ENCODE results near the gene NEK11. TPM values are rescaled to one million over a fixed set of nuclear protein-coding genes. Genes with fewer than 3 reads are reported as not detected.

NEK11 gene
- total RNA-seq, 1 donor from 2014 or later, result 13.8 TPM

- H3K27ac Mint-ChIP-seq, result no peak overlapping the region
- no peaks in the 10 kb centered on the region for H3K9me3 Mint-ChIP-seq
Measured at GRCh38 chr3:131387796-131388489, 361.3 kb downstream of the NEK11 start.

DNA sequence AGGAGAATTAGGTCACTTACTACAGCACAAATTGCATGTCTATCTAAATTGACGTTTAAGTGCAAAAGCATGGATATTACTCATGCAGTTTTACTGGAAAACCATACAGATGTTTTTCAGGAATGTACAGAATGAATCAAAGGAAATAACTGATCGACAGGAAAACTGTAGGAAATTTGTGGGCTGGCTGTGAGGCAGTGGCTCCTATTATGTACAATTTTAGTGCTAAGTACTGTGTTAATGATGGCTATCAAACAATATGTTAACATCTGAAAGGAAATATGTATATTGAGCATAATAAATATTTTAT is 361.8 kb downstream of the NEK11 start:
- no peak overlapping the region for H3K4me3 Mint-ChIP-seq
- no peak overlapping the region for H3K27ac Mint-ChIP-seq
- H3K27me3 Mint-ChIP-seq, result no peaks in the 10 kb centered on the region
- H3K9me3 Mint-ChIP-seq, result no peaks in the 10 kb centered on the region
- peaks cover 21% of the 10 kb centered on the region for H3K36me3 Mint-ChIP-seq
- DNase-seq (ENCODE audit: extremely low spot score, unreplicated experiment), result no peak
- TF ChIP-seq, protein P1, sequence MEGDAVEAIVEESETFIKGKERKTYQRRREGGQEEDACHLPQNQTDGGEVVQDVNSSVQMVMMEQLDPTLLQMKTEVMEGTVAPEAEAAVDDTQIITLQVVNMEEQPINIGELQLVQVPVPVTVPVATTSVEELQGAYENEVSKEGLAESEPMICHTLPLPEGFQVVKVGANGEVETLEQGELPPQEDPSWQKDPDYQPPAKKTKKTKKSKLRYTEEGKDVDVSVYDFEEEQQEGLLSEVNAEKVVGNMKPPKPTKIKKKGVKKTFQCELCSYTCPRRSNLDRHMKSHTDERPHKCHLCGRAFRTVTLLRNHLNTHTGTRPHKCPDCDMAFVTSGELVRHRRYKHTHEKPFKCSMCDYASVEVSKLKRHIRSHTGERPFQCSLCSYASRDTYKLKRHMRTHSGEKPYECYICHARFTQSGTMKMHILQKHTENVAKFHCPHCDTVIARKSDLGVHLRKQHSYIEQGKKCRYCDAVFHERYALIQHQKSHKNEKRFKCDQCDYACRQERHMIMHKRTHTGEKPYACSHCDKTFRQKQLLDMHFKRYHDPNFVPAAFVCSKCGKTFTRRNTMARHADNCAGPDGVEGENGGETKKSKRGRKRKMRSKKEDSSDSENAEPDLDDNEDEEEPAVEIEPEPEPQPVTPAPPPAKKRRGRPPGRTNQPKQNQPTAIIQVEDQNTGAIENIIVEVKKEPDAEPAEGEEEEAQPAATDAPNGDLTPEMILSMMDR (conservative IDR thresholded peaks at IDR 0.05), result no peak
- peaks cover 5% of the 10 kb centered on the region for H3K4me1 Mint-ChIP-seq (ENCODE audit: unreplicated experiment)

More at GRCh38 chr3:131387796-131388489, 361.3 kb downstream of the NEK11 start:
- H3K27me3 Mint-ChIP-seq, result no peaks in the 10 kb centered on the region
- DNase-seq (ENCODE audit: extremely low spot score, unreplicated experiment), result no peak
- TF ChIP-seq, protein P1 (conservative IDR thresholded peaks at IDR 0.05), result no peak
- H3K36me3 Mint-ChIP-seq, result peaks cover 21% of the 10 kb centered on the region
- H3K4me3 Mint-ChIP-seq, result no peak overlapping the region
- peaks cover 5% of the 10 kb centered on the region for H3K4me1 Mint-ChIP-seq (ENCODE audit: unreplicated experiment)

GRCh38 chr3:131390331-131390730 is 363.7 kb downstream of the NEK11 start:
- TF ChIP-seq, protein P1 (conservative IDR thresholded peaks at IDR 0.05), result no peak
- no peak for DNase-seq (ENCODE audit: extremely low spot score, unreplicated experiment)
- Mint-ChIP-seq H3K4me3 (no peak overlapping the region), H3K36me3 (peaks cover 6% of the 10 kb centered on the region), H3K9me3 (no peaks in the 10 kb centered on the region), H3K27ac (no peak overlapping the region), H3K27me3 (no peaks in the 10 kb centered on the region), H3K4me1 (ENCODE audit: unreplicated experiment) (no peaks in the 10 kb centered on the region)

- Mint-ChIP-seq H3K27ac (no peak overlapping the region), H3K4me3 (no peak overlapping the region), H3K27me3 (no peaks in the 10 kb centered on the region), H3K36me3 (no peaks in the 10 kb centered on the region), H3K9me3 (peaks cover 4% of the 10 kb centered on the region), H3K4me1 (ENCODE audit: unreplicated experiment) (no peaks in the 10 kb centered on the region)
- DNase-seq (ENCODE audit: extremely low spot score, unreplicated experiment), result no peak
- TF ChIP-seq, protein P1 (conservative IDR thresholded peaks at IDR 0.05), result no peak
Measured at GRCh38 chr3:131393051-131393450, 366.4 kb downstream of the NEK11 start.

- no peaks in the 10 kb centered on the region for H3K36me3 Mint-ChIP-seq
- H3K4me3 Mint-ChIP-seq, result no peak overlapping the region
- TF ChIP-seq, protein P1 (conservative IDR thresholded peaks at IDR 0.05), result no peak
- H3K27ac Mint-ChIP-seq, result no peak overlapping the region
- DNase-seq (ENCODE audit: extremely low spot score, unreplicated experiment), result no peak
- peaks cover 8% of the 10 kb centered on the region for H3K9me3 Mint-ChIP-seq
- no peaks in the 10 kb centered on the region for H3K4me1 Mint-ChIP-seq (ENCODE audit: unreplicated experiment)
- no peaks in the 10 kb centered on the region for H3K27me3 Mint-ChIP-seq
Measured at GRCh38 chr3:131393868-131394267, 367.2 kb downstream of the NEK11 start.
